SK-MEL-5 (cell line): ENCODE measurements around the gene PLXNA4. TPM values are rescaled to one million over a fixed set of nuclear protein-coding genes. Genes with fewer than 3 reads are reported as not detected.

Experiments used
- DNase-seq: peaks from one replicate; pipeline ENCODE4 v3.0.0-alpha.2; 2016; ENCODE audit warnings: low read depth, low spot score
- in situ Hi-C: cut with HindIII; loops from 2 replicates; pipeline ENCODE4 v1.10.0; 2016; ENCODE audit warnings: low sequenced_read_pairs, high pct_unique_total_duplicates, low pct_unique_long_range_greater_than_20kb
- total RNA-seq: library from RNA; depleted of rRNA; stranded (reverse); fragments of >200 nt; shearing (Covaris generic); gene quantifications from 2 replicates; pipeline ENCODE4 v1.2.3, GENCODE V29; 2014

PLXNA4 gene
- total RNA-seq, 1 experiment from 2014 or later, result 0.18 TPM

GRCh38 chr7:132526111-132526740 lies 50.0 kb downstream of the PLXNA4 start:
- in situ Hi-C loops, result no loop called here
- no peak for DNase-seq

GRCh38 chr7:132521423-132521822 lies 54.8 kb downstream of the PLXNA4 start:
- no peak for DNase-seq
- in situ Hi-C loops, result no loop called here

GRCh38 chr7:132520591-132521280 lies 55.5 kb downstream of the PLXNA4 start:
- no peak for DNase-seq
- in situ Hi-C loops, result no loop called here

- in situ Hi-C loops, result no loop called here
- DNase-seq, result no peak
These were observed 56.3 kb downstream of the PLXNA4 start for GRCh38 chr7:132519936-132520335.

- in situ Hi-C loops, result no loop called here
- DNase-seq, result no peak
These were observed 57.5 kb downstream of the PLXNA4 start for GRCh38 chr7:132518839-132519173.

GRCh38 chr7:132518102-132518838 lies 58.0 kb downstream of the PLXNA4 start:
- in situ Hi-C loops, result no loop called here
- peak; percentile 84 for DNase-seq

GRCh38 chr7:132516042-132516840 lies 60.0 kb downstream of the PLXNA4 start:
- in situ Hi-C loops, result no loop called here
- no peak for DNase-seq

- no peak for DNase-seq
- in situ Hi-C loops, result no loop called here
These were observed 61.1 kb downstream of the PLXNA4 start for GRCh38 chr7:132515181-132515580.

- no peak for DNase-seq
- in situ Hi-C loops, result no loop called here
These were observed 61.8 kb downstream of the PLXNA4 start for GRCh38 chr7:132514430-132514829.

GRCh38 chr7:132511921-132512320 lies 64.3 kb downstream of the PLXNA4 start:
- in situ Hi-C loops, result no loop called here
- DNase-seq, result no peak

GRCh38 chr7:132511387-132511786 lies 64.9 kb downstream of the PLXNA4 start:
- DNase-seq, result no peak
- in situ Hi-C loops, result no loop called here

GRCh38 chr7:132509643-132510042 lies 66.6 kb downstream of the PLXNA4 start:
- in situ Hi-C loops, result no loop called here
- no peak for DNase-seq

GRCh38 chr7:132508724-132509353 lies 67.4 kb downstream of the PLXNA4 start:
- no peak for DNase-seq
- in situ Hi-C loops, result no loop called here

GRCh38 chr7:132504852-132505251 lies 71.4 kb downstream of the PLXNA4 start:
- in situ Hi-C loops, result no loop called here
- DNase-seq, result no peak

GRCh38 chr7:132504071-132504470 lies 72.2 kb downstream of the PLXNA4 start:
- in situ Hi-C loops, result no loop called here
- DNase-seq, result no peak

- in situ Hi-C loops, result no loop called here
- DNase-seq, result no peak
These were observed 72.9 kb downstream of the PLXNA4 start for GRCh38 chr7:132503415-132503814.

GRCh38 chr7:132501956-132502355 lies 74.3 kb downstream of the PLXNA4 start:
- no peak for DNase-seq
- in situ Hi-C loops, result no loop called here
